Transverse colon (tissue), 4 donors: ENCODE results near the gene TOR4A. TPM values are rescaled to one million over a fixed set of nuclear protein-coding genes. Genes with fewer than 3 reads are reported as not detected.

ENCODE experiments used
- DNase-seq: peaks from one replicate; pipeline ENCODE4 v3.0.0-alpha.2; 2019
- H3K27ac ChIP-seq, 4 donors: fragments of 200-600 bp; sonication (generic); 2 replicates each; pipeline ENCODE4 v1.5.1; 2016 to 2018; ENCODE audit warnings: inconsistent platforms in 4 of 4
- H3K27me3 ChIP-seq: fragments of 200-600 bp; sonication (generic); 2 replicates; pipeline ENCODE4 v1.5.1; 2017; ENCODE audit warnings: inconsistent platforms
- H3K36me3 ChIP-seq, 4 donors: fragments of 200-600 bp; sonication (generic); 2 replicates each; pipeline ENCODE4 v1.5.1; 2017 to 2019; ENCODE audit warnings: inconsistent platforms in 4 of 4
- H3K4me1 ChIP-seq, 4 donors: fragments of 200-600 bp; sonication (generic); 2 replicates each; pipeline ENCODE4 v1.5.1; 2017 to 2020; ENCODE audit warnings: inconsistent platforms in 4 of 4
- H3K4me3 ChIP-seq, 4 donors: fragments of 200-600 bp; sonication (generic); 1 replicate in 1 of 4; 2 replicates in 3 of 4; pipeline versions ENCODE4 v1.5.1 to v1.6.1; 2017 to 2019; ENCODE audit warnings: inconsistent platforms in 4 of 4
- H3K9me3 ChIP-seq, 2 donors: fragments of 200-600 bp; sonication (generic); 2 replicates each; pipeline ENCODE4 v1.5.1; 2017 to 2019; ENCODE audit warnings: inconsistent platforms in 2 of 2
- EP300 ChIP-seq: sonication (generic); formaldehyde crosslinking; IDR thresholded peaks from one replicate; pipeline ENCODE4 v1.6.1; 2017; ENCODE audit warnings: antibody characterized with exemption, low read depth
- POLR2A ChIP-seq: fragments of 450-650 bp; IDR thresholded peaks from one replicate; pipeline ENCODE4 v1.6.1; 2016; ENCODE audit warnings: antibody characterized with exemption, mild to moderate bottlenecking, moderate library complexity
- POLR2AphosphoS5 ChIP-seq, 3 donors: sonication (generic); formaldehyde crosslinking; IDR thresholded peaks; one replicate each; pipeline ENCODE4 v1.6.1; 2016; ENCODE audit warnings: antibody characterized with exemption in 3 of 3
- WGBS, 2 donors: methylation state at CpG; one replicate each; pipeline ENCODE4 v1.1.5; 2018; ENCODE audit warnings: low coverage in 1 of 2; 5-methylcytosine and 5-hydroxymethylcytosine counted together
- in situ Hi-C, 4 donors: fragments of 200-750 bp; cut with MboI; loops; one replicate each; pipeline versions ENCODE4 v1.15.0 to v1.15.1; 2017; ENCODE audit warnings: low sequenced_read_pairs in 3 of 4, low pct_ligation_motif_present in 1 of 4, low pct_unique_long_range_greater_than_20kb in 1 of 4
- intact Hi-C: fragments of 100-400 bp; cut with DNase I; formaldehyde crosslinking; loops from one replicate; pipeline ENCODE4 v1.15.1; 2023; ENCODE audit warnings: low total_unique reads
- total RNA-seq, 4 donors: library from RNA; depleted of rRNA; stranded (reverse); fragments of >200 nt; gene quantifications; one replicate each; pipeline ENCODE4 v1.1.0, GENCODE V29; 2016
- TF ChIP-seq, protein P1 (sequence below), 5 experiments: fragments of 200-600 bp in 3 of 5; fragments of 450-650 bp in 2 of 5; sonication (generic) in 3 of 5; IDR thresholded peaks; 1 replicate in 2 of 5; 2 replicates in 3 of 5; pipeline ENCODE4 v1.5.1; 2016 to 2017; ENCODE audit warnings: antibody characterized with exemption in 5 of 5, inconsistent platforms in 3 of 5, mild to moderate bottlenecking in 2 of 5, moderate library complexity in 1 of 5

The TOR4A gene
- total RNA-seq, 4 donors from 2014 or later: 49.2 to 121 (median 71.7) TPM

- H3K27ac ChIP-seq: peak overlapping the region; percentile 86 to 98 (median 96)
- 46% methylated on average over 22 of the region's 23 CpGs; no CpG with 5 or more reads in 1 of the 2 donors for WGBS, 2 donors
- TF ChIP-seq POLR2AphosphoS5 (IDR thresholded peaks at IDR 0.05) (peak; percentile 52 to 83 (median 77)), POLR2A (peak; percentile 83)
- TF ChIP-seq, protein P1, sequence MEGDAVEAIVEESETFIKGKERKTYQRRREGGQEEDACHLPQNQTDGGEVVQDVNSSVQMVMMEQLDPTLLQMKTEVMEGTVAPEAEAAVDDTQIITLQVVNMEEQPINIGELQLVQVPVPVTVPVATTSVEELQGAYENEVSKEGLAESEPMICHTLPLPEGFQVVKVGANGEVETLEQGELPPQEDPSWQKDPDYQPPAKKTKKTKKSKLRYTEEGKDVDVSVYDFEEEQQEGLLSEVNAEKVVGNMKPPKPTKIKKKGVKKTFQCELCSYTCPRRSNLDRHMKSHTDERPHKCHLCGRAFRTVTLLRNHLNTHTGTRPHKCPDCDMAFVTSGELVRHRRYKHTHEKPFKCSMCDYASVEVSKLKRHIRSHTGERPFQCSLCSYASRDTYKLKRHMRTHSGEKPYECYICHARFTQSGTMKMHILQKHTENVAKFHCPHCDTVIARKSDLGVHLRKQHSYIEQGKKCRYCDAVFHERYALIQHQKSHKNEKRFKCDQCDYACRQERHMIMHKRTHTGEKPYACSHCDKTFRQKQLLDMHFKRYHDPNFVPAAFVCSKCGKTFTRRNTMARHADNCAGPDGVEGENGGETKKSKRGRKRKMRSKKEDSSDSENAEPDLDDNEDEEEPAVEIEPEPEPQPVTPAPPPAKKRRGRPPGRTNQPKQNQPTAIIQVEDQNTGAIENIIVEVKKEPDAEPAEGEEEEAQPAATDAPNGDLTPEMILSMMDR (IDR thresholded peaks at IDR 0.05): no peak
- in situ Hi-C loops: no loop called here
- intact Hi-C loops: no loop called here
- DNase-seq: peak; percentile 77
- H3K27me3 ChIP-seq: peaks cover 32% of the 10 kb centered on the region
- H3K36me3 ChIP-seq: no peaks in the 10 kb centered on the region
- peak overlapping the region in 2 of 4 donors; percentile 53 to 58 for H3K4me3 ChIP-seq
- no peaks in the 10 kb centered on the region for H3K9me3 ChIP-seq
- H3K4me1 ChIP-seq: peaks cover 30 to 80% (median 71%) of the 10 kb centered on the region in 4 donors
Measured at GRCh38 chr9:137303151-137303892, 25.8 kb downstream of the TOR4A start.

GRCh38 chr9:137303893-137304382, 26.4 kb downstream of the TOR4A start:
- WGBS, 2 donors: 35% methylated on average over 20 of the region's 22 CpGs; no CpG with 5 or more reads in 1 of the 2 donors
- Histone ChIP-seq H3K4me1 (peaks cover 30 to 74% (median 68%) of the 10 kb centered on the region in 4 donors), H3K36me3 (no peaks in the 10 kb centered on the region), H3K4me3 (peak overlapping the region in 2 of 4 donors; percentile 37 to 53), H3K27ac (peak overlapping the region; percentile 86 to 98 (median 96)), H3K9me3 (no peaks in the 10 kb centered on the region), H3K27me3 (peaks cover 26% of the 10 kb centered on the region)
- no peak for DNase-seq
- intact Hi-C loops: no loop called here
- TF ChIP-seq, protein P1 (IDR thresholded peaks at IDR 0.05): no peak
- TF ChIP-seq POLR2A (no peak), EP300 (no peak), POLR2AphosphoS5 (IDR thresholded peaks at IDR 0.05) (no peak)
- in situ Hi-C loops: no loop called here

DNA sequence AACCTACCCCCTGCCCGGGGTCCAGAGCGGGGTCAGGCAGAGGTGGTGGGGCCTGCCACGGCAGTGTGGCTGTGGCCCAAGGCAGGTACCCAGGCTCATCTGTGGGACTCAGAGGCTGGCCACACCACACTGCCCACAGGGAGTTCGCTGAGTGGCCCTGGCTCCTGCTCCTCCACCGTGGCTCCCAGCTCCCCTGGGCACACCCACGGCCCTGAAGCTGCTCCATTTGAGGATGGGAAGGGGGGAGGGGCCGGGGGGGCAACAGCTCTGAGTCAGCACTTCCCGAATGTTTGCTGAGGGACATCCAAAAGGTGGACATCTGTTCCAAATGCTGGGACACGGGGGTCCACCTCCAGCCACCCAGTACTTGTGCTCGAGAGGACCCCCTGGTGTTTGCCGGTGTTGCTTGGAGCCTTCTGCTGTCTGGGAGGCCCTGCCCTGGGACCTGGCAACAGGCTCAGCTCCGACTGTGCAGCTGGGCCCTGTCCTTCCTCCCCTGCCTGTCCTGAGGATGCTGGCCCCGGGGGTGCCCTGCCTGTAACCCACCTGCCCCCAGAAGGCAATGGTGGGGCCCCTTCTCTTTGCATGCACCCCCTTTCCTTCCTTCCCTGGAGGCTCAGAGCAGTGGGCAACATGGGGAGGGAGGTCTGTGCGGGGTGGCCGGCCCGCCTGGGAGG, 27.0 kb downstream of the TOR4A start:
- TF ChIP-seq POLR2A (no peak), POLR2AphosphoS5 (IDR thresholded peaks at IDR 0.05) (no peak), EP300 (no peak)
- TF ChIP-seq, protein P1 (IDR thresholded peaks at IDR 0.05): no peak
- in situ Hi-C loops: no loop called here
- Histone ChIP-seq H3K27ac (peak overlapping the region; percentile 86 to 98 (median 96)), H3K4me1 (peaks cover 30 to 72% (median 66%) of the 10 kb centered on the region in 4 donors), H3K9me3 (no peaks in the 10 kb centered on the region), H3K27me3 (peaks cover 20% of the 10 kb centered on the region), H3K36me3 (no peaks in the 10 kb centered on the region), H3K4me3 (peak overlapping the region in 2 of 4 donors; percentile 37 to 53)
- WGBS, 2 donors: 30% methylated on average over 12 of the region's 16 CpGs; no CpG with 5 or more reads in 1 of the 2 donors
- DNase-seq: no peak
- intact Hi-C loops: no loop called here
